Measurements from ENCODE around the gene PLSCR5.

DNA sequence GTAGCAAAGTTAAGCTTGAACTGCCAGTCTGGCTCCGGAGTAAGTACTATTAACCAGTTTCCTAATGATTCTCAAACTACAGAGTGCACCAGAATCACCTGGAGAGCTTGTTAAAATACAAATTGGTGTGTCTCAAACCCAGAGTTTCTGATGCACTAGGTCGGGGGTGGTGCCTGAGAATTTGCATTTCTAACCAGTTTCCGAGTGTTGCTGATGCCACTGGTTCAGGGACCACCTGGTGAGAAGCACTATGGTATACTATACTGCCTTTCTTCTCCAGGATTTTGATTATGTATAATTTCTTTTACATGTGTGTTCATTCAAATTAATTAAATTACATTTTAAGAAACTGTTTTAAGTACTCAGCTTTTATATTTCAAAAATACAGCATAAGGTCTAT, 48.8 kb upstream of the PLSCR5 start:
- TF ChIP-seq MAX (IDR thresholded peaks at IDR 0.05; ENCODE audit: insufficient read depth, insufficient read length) (no peak), POLR2AphosphoS5 (IDR thresholded peaks at IDR 0.05; ENCODE audit: insufficient read depth, low read depth, low read length) (no peak)
- TF ChIP-seq, protein P1, sequence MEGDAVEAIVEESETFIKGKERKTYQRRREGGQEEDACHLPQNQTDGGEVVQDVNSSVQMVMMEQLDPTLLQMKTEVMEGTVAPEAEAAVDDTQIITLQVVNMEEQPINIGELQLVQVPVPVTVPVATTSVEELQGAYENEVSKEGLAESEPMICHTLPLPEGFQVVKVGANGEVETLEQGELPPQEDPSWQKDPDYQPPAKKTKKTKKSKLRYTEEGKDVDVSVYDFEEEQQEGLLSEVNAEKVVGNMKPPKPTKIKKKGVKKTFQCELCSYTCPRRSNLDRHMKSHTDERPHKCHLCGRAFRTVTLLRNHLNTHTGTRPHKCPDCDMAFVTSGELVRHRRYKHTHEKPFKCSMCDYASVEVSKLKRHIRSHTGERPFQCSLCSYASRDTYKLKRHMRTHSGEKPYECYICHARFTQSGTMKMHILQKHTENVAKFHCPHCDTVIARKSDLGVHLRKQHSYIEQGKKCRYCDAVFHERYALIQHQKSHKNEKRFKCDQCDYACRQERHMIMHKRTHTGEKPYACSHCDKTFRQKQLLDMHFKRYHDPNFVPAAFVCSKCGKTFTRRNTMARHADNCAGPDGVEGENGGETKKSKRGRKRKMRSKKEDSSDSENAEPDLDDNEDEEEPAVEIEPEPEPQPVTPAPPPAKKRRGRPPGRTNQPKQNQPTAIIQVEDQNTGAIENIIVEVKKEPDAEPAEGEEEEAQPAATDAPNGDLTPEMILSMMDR (IDR thresholded peaks at IDR 0.05; ENCODE audit: extremely low read depth in 1 of 2, insufficient read depth in 1 of 2, low read depth in 1 of 2, low read length in 2 of 2), result no peak

Measured in endothelial cell of umbilical vein (primary cell).